ENCODE data around the gene CTBP2.

DNA sequence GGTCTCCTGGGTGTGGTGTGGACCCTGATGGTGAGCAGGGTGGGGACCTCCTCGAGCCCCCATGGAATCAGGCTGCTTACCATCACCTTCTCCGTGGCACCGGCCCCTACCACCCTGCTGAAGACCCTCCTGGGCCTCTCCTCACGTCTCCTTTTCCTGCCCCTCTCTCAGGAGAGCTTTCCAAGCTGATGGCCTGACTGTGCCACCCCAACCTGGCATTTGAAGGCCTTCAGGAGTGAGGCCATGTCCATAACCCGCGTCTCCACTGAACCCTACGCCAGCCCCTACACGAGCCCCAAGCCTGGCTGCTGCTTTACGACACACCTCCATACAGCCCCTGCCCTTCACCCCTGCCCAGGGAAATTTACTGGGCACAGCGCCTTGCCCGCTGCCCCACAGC is 163.1 kb downstream of the CTBP2 start:
- TF ChIP-seq, protein P1, sequence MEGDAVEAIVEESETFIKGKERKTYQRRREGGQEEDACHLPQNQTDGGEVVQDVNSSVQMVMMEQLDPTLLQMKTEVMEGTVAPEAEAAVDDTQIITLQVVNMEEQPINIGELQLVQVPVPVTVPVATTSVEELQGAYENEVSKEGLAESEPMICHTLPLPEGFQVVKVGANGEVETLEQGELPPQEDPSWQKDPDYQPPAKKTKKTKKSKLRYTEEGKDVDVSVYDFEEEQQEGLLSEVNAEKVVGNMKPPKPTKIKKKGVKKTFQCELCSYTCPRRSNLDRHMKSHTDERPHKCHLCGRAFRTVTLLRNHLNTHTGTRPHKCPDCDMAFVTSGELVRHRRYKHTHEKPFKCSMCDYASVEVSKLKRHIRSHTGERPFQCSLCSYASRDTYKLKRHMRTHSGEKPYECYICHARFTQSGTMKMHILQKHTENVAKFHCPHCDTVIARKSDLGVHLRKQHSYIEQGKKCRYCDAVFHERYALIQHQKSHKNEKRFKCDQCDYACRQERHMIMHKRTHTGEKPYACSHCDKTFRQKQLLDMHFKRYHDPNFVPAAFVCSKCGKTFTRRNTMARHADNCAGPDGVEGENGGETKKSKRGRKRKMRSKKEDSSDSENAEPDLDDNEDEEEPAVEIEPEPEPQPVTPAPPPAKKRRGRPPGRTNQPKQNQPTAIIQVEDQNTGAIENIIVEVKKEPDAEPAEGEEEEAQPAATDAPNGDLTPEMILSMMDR (IDR thresholded peaks at IDR 0.05; ENCODE audit: low read depth, low read length, poor library complexity, severe bottlenecking) = no peak
- TF ChIP-seq EZH2phosphoT487 (IDR thresholded peaks at IDR 0.05; ENCODE audit: borderline replicate concordance, low read length) = no peak
